Suprapubic skin (tissue), 3 donors: ENCODE measurements around the gene FARS2.

Experiments
- POLR2AphosphoS5 ChIP-seq, 3 donors: sonication (generic); formaldehyde crosslinking; IDR thresholded peaks; one replicate each; pipeline ENCODE4 v1.6.1; 2017; ENCODE audit warnings: antibody characterized with exemption in 3 of 3
- TF ChIP-seq, protein P1 (sequence below), 2 donors: fragments of 200-600 bp in 1 of 2; fragments of 450-650 bp in 1 of 2; sonication (generic) in 1 of 2; IDR thresholded peaks; one replicate each; pipeline ENCODE4 v1.5.1; 2016 to 2019; ENCODE audit warnings: antibody characterized with exemption in 2 of 2, mild to moderate bottlenecking in 1 of 2, moderate library complexity in 1 of 2

DNA sequence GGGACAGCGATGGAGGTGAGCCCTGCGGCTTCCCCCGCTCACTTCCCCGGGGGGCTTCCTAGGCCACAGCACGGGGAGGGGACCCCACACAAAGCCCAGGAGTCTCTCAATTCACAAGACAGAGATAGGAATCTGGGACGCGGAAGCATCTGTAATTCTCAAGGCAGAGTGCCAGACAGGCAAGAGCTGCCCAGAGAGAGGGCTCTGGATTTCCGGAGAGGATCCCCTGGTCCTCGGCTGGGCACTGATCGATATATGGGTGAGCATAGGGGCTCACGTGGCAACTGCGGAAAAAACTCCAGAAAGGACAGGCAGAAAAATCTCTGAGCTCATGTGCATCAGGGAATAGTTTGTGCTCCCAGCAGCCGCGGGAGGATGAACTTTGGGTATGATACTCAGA is 449.2 kb downstream of the FARS2 start:
- TF ChIP-seq, protein P1, sequence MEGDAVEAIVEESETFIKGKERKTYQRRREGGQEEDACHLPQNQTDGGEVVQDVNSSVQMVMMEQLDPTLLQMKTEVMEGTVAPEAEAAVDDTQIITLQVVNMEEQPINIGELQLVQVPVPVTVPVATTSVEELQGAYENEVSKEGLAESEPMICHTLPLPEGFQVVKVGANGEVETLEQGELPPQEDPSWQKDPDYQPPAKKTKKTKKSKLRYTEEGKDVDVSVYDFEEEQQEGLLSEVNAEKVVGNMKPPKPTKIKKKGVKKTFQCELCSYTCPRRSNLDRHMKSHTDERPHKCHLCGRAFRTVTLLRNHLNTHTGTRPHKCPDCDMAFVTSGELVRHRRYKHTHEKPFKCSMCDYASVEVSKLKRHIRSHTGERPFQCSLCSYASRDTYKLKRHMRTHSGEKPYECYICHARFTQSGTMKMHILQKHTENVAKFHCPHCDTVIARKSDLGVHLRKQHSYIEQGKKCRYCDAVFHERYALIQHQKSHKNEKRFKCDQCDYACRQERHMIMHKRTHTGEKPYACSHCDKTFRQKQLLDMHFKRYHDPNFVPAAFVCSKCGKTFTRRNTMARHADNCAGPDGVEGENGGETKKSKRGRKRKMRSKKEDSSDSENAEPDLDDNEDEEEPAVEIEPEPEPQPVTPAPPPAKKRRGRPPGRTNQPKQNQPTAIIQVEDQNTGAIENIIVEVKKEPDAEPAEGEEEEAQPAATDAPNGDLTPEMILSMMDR (IDR thresholded peaks at IDR 0.05) = no peak
- no peak for TF ChIP-seq POLR2AphosphoS5 (IDR thresholded peaks at IDR 0.05)
